ENCODE data around the gene TMC3. TPM values are rescaled to one million over a fixed set of nuclear protein-coding genes. Genes with fewer than 3 reads are reported as not detected.

The TMC3 gene
- total RNA-seq, 3 donors from 2014 or later = 0.95 TPM; not detected in 2

DNA sequence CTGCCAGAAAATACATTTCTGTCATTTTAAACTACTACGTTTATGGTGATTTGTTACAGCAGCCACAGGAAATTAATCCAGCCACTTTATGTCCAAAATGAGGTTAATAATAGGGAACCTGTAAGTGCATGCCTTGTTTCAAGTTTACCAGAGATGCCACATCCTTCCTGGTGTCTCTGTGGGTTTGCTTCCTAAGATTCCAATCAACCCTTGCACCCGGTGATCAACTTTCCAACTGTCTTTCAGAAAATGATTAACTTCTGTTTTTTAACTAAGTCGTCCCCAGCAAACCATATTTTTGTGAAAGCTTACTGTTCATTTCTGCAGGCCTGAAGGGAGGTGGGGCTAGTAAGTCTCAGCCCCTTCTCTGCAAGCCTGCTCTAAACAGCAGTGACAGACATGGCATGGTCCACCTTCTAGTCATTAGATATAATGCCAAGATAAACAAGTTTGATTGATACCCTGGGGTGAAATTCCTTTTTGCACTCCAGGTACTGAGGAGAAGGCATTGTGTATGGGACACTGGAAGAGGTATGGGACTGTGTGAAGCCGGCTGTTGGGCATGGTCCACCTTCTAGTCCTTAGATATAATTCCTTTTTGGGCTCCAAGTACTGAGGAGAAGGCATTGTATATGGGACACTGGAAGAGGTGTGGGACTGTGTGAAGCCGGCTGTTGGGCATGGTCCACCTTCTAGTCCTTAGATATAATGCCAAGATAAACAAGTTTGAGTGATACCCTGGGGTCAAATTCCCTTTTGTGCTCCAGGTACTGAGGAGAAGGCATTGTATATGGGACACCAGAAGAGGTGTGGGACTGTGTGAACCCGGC, 11.1 kb upstream of the TMC3 start:
- TF ChIP-seq, protein P1, sequence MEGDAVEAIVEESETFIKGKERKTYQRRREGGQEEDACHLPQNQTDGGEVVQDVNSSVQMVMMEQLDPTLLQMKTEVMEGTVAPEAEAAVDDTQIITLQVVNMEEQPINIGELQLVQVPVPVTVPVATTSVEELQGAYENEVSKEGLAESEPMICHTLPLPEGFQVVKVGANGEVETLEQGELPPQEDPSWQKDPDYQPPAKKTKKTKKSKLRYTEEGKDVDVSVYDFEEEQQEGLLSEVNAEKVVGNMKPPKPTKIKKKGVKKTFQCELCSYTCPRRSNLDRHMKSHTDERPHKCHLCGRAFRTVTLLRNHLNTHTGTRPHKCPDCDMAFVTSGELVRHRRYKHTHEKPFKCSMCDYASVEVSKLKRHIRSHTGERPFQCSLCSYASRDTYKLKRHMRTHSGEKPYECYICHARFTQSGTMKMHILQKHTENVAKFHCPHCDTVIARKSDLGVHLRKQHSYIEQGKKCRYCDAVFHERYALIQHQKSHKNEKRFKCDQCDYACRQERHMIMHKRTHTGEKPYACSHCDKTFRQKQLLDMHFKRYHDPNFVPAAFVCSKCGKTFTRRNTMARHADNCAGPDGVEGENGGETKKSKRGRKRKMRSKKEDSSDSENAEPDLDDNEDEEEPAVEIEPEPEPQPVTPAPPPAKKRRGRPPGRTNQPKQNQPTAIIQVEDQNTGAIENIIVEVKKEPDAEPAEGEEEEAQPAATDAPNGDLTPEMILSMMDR (IDR thresholded peaks at IDR 0.05) = no peak
- DNase-seq = peak in 1 of 3 donors; percentile 57
- H3K4me3 ChIP-seq = no peak overlapping the region
- no peaks in the 10 kb centered on the region for H3K36me3 ChIP-seq (ENCODE audit: low read depth)
- H3K9me3 ChIP-seq = no peaks in the 10 kb centered on the region
- H3K4me1 ChIP-seq (ENCODE audit: low read depth) = peaks cover 29% of the 10 kb centered on the region
- peak; percentile 85 for ATAC-seq
- intact Hi-C loops (cut with DNase I, micrococcal nuclease) = no loop called here

DNA sequence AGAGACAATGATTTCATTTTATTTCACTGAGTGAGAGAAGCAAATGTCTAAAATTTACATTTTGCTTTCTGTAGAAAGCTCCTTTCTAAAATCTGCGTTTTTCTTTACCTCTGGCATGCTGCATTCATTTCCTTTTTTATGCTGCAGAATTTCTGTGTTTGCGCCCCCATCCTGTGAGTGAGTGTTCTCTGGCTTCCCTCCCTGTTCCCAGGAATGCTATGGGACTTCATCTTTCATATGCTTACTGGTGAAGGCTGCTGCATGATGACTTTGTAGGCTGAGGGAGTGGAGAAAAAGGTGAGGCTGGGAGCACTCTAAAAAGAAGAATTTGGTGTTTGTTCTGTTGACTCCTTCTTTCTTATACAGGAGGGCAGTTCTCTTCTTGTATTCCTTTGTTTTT, 7.7 kb upstream of the TMC3 start:
- Histone ChIP-seq H3K9me3 (no peaks in the 10 kb centered on the region), H3K4me3 (no peak overlapping the region), H3K4me1 (ENCODE audit: low read depth) (peaks cover 16% of the 10 kb centered on the region), H3K36me3 (ENCODE audit: low read depth) (no peaks in the 10 kb centered on the region)
- ATAC-seq (no peak), DNase-seq (no peak)
- TF ChIP-seq, protein P1 (IDR thresholded peaks at IDR 0.05) = no peak
- intact Hi-C loops (cut with DNase I, micrococcal nuclease) = no loop called here

DNA sequence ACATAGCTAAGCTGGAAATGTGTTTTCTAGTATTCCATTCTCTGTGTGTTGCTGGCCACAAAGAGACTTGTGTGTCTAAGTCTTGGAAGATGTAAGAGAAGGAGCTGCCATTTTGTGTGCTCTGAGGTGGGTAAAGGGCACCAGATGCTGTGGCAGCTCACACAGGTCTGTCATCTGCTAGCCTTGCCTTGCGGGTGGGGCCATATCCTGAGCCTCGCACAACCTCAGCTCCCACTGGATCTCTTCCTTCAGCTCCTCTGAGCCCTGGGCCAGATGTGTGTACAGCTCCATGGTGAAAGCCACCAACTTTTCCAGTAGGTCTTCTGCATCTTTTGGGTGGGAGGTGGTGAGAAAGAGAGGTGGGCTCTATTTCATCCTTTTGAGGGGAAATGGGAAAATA, 6.7 kb upstream of the TMC3 start:
- peak in 1 of 3 donors; percentile 29 for DNase-seq
- H3K36me3 ChIP-seq (ENCODE audit: low read depth) = no peaks in the 10 kb centered on the region
- H3K4me1 ChIP-seq (ENCODE audit: low read depth) = peaks cover 5% of the 10 kb centered on the region
- no peaks in the 10 kb centered on the region for H3K9me3 ChIP-seq
- TF ChIP-seq, protein P1 (IDR thresholded peaks at IDR 0.05) = no peak
- H3K4me3 ChIP-seq = no peak overlapping the region
- ATAC-seq = peak; percentile 53
- intact Hi-C loops (cut with DNase I, micrococcal nuclease) = no loop called here

DNA sequence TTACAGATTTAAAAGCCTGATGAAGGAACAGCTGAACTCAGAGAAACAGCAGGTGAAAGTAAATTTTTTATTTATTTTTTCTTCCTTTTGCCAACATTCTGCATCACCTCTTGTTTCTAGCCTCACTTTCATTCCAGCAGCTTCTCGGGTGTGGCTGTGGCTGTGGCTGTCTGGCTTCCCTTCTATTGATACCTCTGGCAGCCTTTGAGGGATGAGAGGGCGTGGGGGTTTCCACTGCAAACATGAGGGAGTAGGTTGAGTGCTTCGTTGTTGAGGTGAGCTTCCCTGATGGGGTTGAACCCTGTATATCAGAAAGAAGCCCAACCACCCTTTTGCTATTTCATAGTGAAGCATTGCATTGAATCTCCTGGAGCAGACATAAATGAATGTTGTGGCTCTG, 6.2 kb upstream of the TMC3 start:
- Histone ChIP-seq H3K36me3 (ENCODE audit: low read depth) (no peaks in the 10 kb centered on the region), H3K9me3 (no peaks in the 10 kb centered on the region), H3K4me3 (no peak overlapping the region), H3K4me1 (ENCODE audit: low read depth) (peaks cover 3% of the 10 kb centered on the region)
- ATAC-seq = peak; percentile 42
- TF ChIP-seq, protein P1 (IDR thresholded peaks at IDR 0.05) = no peak
- intact Hi-C loops (cut with DNase I, micrococcal nuclease) = no loop called here
- no peak for DNase-seq

DNA sequence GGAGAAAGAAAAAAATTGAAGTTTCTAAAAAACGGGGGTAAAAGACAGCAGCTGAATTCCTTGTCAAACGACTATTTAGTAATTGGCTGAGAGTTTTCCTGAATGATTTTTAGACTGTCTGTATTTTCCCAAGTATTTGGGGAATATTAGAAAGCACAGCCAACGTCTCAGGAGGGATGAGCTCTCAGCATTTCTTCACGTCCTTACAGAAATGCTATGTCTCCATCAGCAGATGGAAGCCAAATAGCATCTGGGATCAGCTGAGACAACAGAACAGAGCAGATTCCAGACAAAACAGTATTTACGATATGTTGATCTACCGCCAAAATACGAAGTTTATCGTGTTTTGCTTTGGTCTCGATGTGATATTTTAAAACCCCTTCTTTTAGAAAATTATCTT, 5.3 kb upstream of the TMC3 start:
- TF ChIP-seq, protein P1 (IDR thresholded peaks at IDR 0.05) = no peak
- ATAC-seq (no peak), DNase-seq (no peak)
- intact Hi-C loops (cut with DNase I, micrococcal nuclease) = no loop called here
- H3K4me3 ChIP-seq = no peak overlapping the region
- no peaks in the 10 kb centered on the region for H3K9me3 ChIP-seq
- no peaks in the 10 kb centered on the region for H3K36me3 ChIP-seq (ENCODE audit: low read depth)
- H3K4me1 ChIP-seq (ENCODE audit: low read depth) = no peaks in the 10 kb centered on the region

Data from mucosa of descending colon (tissue), 3 donors.